WTC11 (cell line): ENCODE data around the gene EVC. TPM values are rescaled to one million over a fixed set of nuclear protein-coding genes. Genes with fewer than 3 reads are reported as not detected.

Source experiments
- ATAC-seq: fragments of 200-7000 bp; cut with Tn5 transposase; 2 replicates; pipeline ENCODE4 v1.10.0; 2021; ENCODE audit warnings: mild to moderate bottlenecking, moderate library complexity
- CTCF ChIA-PET: fragments of 300-600 bp; sonication (Branson Sonifier 250); formaldehyde crosslinking; loops from one replicate; lab custom pipeline; 2021; ENCODE audit warnings: antibody characterized with exemption; lab: Charles Lee
- POLR2A ChIA-PET: fragments of 350-600 bp; sonication (Branson Sonifier 250); formaldehyde crosslinking; loops from one replicate; lab custom pipeline; 2021; ENCODE audit warnings: antibody characterized with exemption; lab: Charles Lee
- DNase-seq: peaks from one replicate; pipeline ENCODE4 v3.0.0; 2021; ENCODE audit warnings: low spot score
- H3K27ac Mint-ChIP-seq: 2 replicates; pipeline ENCODE4 v1.8.0; 2021; ENCODE audit warnings: mixed read lengths
- H3K27me3 Mint-ChIP-seq: 2 replicates; pipeline ENCODE4 v1.8.0; 2021; ENCODE audit warnings: low read depth, mild to moderate bottlenecking, moderate library complexity, mixed read lengths
- H3K36me3 Mint-ChIP-seq: 2 replicates; pipeline ENCODE4 v1.8.0; 2021; ENCODE audit warnings: mixed read lengths
- H3K4me1 Mint-ChIP-seq: 2 replicates; pipeline ENCODE4 v1.8.0; 2022; ENCODE audit warnings: mixed read lengths
- H3K4me3 Mint-ChIP-seq: 2 replicates; pipeline ENCODE4 v1.8.0; 2021; ENCODE audit warnings: mild to moderate bottlenecking, moderate library complexity, mixed read lengths
- H3K9me3 Mint-ChIP-seq: 2 replicates; pipeline ENCODE4 v1.8.0; 2021; ENCODE audit warnings: mixed read lengths
- ATF6 ChIP-seq: sonication (generic); formaldehyde crosslinking; IDR thresholded peaks from 2 replicates; pipeline ENCODE4 v1.8.1; 2023; ENCODE audit warnings: mild to moderate bottlenecking, missing genetic modification reagents
- CDX4 ChIP-seq: fragments of 250-450 bp; sonication (Bioruptor Pico); IDR thresholded peaks from 2 replicates; pipeline ENCODE4 v1.9.0; 2021; ENCODE audit warnings: moderate library complexity, mild to moderate bottlenecking, inconsistent platforms, borderline replicate concordance
- CREM ChIP-seq: sonication (generic); formaldehyde crosslinking; IDR thresholded peaks from 2 replicates; pipeline ENCODE4 v1.8.1; 2022; ENCODE audit warnings: mild to moderate bottlenecking, missing genetic modification reagents, moderate library complexity
- CTCF ChIP-seq: fragments of 200-600 bp; IDR thresholded peaks from 2 replicates; pipeline ENCODE4 v1.8.0; 2022; ENCODE audit warnings: antibody characterized with exemption
- ESRRA ChIP-seq: sonication (generic); formaldehyde crosslinking; IDR thresholded peaks from 2 replicates; pipeline ENCODE4 v1.8.1; 2022; ENCODE audit warnings: mild to moderate bottlenecking, missing genetic modification reagents, borderline replicate concordance
- GABPB1 ChIP-seq: sonication (generic); formaldehyde crosslinking; IDR thresholded peaks from 2 replicates; pipeline ENCODE4 v1.8.1; 2023; ENCODE audit warnings: mild to moderate bottlenecking, missing genetic modification reagents
- JAZF1 ChIP-seq: fragments of 250-450 bp; sonication (Bioruptor Pico); IDR thresholded peaks from 2 replicates; pipeline ENCODE4 v1.9.0; 2021; ENCODE audit warnings: moderate library complexity, mild to moderate bottlenecking, inconsistent platforms
- KAT7 ChIP-seq: sonication (generic); formaldehyde crosslinking; IDR thresholded peaks from 2 replicates; pipeline ENCODE4 v1.8.1; 2023; ENCODE audit warnings: missing genetic modification reagents, mild to moderate bottlenecking, borderline replicate concordance
- MLX ChIP-seq: sonication (generic); formaldehyde crosslinking; IDR thresholded peaks from 2 replicates; pipeline ENCODE4 v1.8.1; 2023; ENCODE audit warnings: mild to moderate bottlenecking, missing genetic modification reagents, moderate library complexity
- NR3C1 ChIP-seq: sonication (generic); formaldehyde crosslinking; conservative IDR thresholded peaks from 2 replicates; pipeline ENCODE4 v1.8.1; 2023; ENCODE audit warnings: low read depth, mild to moderate bottlenecking, missing genetic modification reagents
- SOX15 ChIP-seq: fragments of 250-450 bp; sonication (Bioruptor Pico); IDR thresholded peaks from 2 replicates; pipeline ENCODE4 v1.9.0; 2021; ENCODE audit warnings: mild to moderate bottlenecking
- TEAD1 ChIP-seq: sonication (generic); formaldehyde crosslinking; IDR thresholded peaks from 2 replicates; pipeline ENCODE4 v1.8.0; 2022; ENCODE audit warnings: mild to moderate bottlenecking, missing genetic modification reagents
- TP53 ChIP-seq: sonication (generic); formaldehyde crosslinking; IDR thresholded peaks from 2 replicates; pipeline ENCODE4 v1.8.1; 2023; ENCODE audit warnings: mild to moderate bottlenecking, missing genetic modification reagents
- ZNF512 ChIP-seq: sonication (generic); formaldehyde crosslinking; IDR thresholded peaks from 2 replicates; pipeline ENCODE4 v1.8.1; 2022; ENCODE audit warnings: missing genetic modification reagents, borderline replicate concordance
- total RNA-seq: library from RNA; stranded (reverse); gene quantifications from 3 replicates; pipeline ENCODE4 v1.2.3, GENCODE V29; 2021
- TF ChIP-seq, protein P1 (sequence below): sonication (generic); formaldehyde crosslinking; IDR thresholded peaks from 2 replicates; pipeline ENCODE4 v1.8.0; 2022; ENCODE audit warnings: missing genetic modification reagents
- TF ChIP-seq, protein P2 (sequence below): sonication (generic); formaldehyde crosslinking; IDR thresholded peaks from 2 replicates; pipeline ENCODE4 v1.8.0; 2022; ENCODE audit warnings: mild to moderate bottlenecking, missing genetic modification reagents
- TF ChIP-seq, protein P3 (sequence below): sonication (generic); formaldehyde crosslinking; IDR thresholded peaks from 2 replicates; pipeline ENCODE4 v1.8.0; 2023; ENCODE audit warnings: mild to moderate bottlenecking, missing genetic modification reagents

EVC gene
- total RNA-seq, 1 experiment from 2014 or later, result 12.5 TPM

GRCh38 chr4:5705647-5706320 is 5.2 kb upstream of the EVC start (continued):
- TF ChIP-seq, protein P1, sequence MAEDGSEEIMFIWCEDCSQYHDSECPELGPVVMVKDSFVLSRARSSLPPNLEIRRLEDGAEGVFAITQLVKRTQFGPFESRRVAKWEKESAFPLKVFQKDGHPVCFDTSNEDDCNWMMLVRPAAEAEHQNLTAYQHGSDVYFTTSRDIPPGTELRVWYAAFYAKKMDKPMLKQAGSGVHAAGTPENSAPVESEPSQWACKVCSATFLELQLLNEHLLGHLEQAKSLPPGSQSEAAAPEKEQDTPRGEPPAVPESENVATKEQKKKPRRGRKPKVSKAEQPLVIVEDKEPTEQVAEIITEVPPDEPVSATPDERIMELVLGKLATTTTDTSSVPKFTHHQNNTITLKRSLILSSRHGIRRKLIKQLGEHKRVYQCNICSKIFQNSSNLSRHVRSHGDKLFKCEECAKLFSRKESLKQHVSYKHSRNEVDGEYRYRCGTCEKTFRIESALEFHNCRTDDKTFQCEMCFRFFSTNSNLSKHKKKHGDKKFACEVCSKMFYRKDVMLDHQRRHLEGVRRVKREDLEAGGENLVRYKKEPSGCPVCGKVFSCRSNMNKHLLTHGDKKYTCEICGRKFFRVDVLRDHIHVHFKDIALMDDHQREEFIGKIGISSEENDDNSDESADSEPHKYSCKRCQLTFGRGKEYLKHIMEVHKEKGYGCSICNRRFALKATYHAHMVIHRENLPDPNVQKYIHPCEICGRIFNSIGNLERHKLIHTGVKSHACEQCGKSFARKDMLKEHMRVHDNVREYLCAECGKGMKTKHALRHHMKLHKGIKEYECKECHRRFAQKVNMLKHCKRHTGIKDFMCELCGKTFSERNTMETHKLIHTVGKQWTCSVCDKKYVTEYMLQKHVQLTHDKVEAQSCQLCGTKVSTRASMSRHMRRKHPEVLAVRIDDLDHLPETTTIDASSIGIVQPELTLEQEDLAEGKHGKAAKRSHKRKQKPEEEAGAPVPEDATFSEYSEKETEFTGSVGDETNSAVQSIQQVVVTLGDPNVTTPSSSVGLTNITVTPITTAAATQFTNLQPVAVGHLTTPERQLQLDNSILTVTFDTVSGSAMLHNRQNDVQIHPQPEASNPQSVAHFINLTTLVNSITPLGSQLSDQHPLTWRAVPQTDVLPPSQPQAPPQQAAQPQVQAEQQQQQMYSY, result no peak
- TF ChIP-seq TP53 (CRISPR knock-in tag) (no peak), SOX15 (no peak), NR3C1 (CRISPR knock-in tag) (no peak)

DNA sequence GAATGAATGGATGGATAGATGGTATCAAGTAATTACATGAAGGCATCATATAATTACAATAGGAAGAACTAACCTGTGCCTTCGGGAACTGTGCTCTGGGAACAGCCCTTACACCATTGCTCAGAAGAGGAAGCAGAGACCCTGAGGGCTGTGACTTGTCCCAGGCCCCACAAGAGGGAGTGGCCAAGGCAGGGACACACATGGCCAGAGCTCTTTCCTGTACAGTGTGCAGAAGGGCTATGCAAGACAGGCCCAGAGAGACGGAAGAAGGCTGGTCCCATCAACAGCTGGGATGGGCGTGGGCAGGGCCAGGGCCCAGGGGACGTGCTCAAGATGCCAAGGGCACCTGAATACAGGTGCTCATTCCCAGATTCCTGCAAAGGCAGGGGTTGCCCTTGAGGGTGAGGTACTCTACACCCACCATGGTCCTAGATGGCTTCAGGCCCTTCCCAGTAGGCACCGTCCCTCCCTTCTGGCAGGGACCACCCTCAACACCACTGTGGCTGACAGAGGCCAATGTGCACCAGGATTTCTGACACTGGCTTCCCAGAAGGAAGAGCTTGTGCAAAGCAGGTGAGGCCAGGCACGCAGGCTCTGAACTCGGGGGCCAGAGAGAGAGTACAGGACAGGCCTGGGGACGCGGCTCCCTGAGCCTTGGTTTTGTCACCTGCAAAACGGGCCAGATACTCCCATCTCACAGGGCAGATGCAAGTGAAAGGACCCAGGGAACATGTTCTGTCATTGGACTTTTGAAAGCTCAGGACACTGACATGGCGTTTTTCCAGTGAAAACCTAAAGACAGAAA is 4.3 kb upstream of the EVC start:
- DNase-seq (no peak), ATAC-seq (no peak)
- peaks cover 15% of the 10 kb centered on the region for H3K4me1 Mint-ChIP-seq
- POLR2A ChIA-PET, result no interaction called here
- H3K9me3 Mint-ChIP-seq, result peaks cover 19% of the 10 kb centered on the region
- peaks cover 42% of the 10 kb centered on the region for H3K27me3 Mint-ChIP-seq
- peaks cover 26% of the 10 kb centered on the region for H3K36me3 Mint-ChIP-seq
- TF ChIP-seq CREM (CRISPR knock-in tag) (no peak), TEAD1 (CRISPR knock-in tag) (no peak), CTCF (no peak), ESRRA (CRISPR knock-in tag) (no peak)
- H3K4me3 Mint-ChIP-seq, result peak overlapping the region; percentile 66
- H3K27ac Mint-ChIP-seq, result no peak overlapping the region
- CTCF ChIA-PET, result interaction anchor here (0.5 kb wide), 1 partner anchor 648 kb away, joined by 4 read pairs; no protein-coding TSS in a partner anchor

DNA sequence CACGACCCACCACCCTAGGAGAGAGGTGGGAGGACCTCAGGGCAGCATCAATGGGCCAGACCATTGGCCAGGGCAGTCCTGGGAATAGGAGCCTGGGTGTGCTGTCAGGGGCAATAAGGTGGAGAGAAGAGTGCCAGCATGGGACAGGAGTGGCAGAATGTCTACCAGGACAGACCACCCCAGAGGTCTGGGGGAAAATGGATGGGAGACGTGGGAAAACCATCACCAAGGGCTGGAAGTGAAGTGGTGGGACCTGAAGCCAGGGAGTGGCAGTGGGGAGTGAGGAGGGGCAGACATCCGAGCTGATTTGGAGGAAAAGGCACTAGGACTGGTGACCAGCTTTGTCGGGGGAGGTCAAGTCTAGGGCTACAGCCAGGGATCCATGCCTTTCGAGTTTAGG is 3.6 kb upstream of the EVC start:
- peaks cover 48% of the 10 kb centered on the region for H3K27me3 Mint-ChIP-seq
- H3K9me3 Mint-ChIP-seq, result peaks cover 19% of the 10 kb centered on the region
- no peak for DNase-seq
- ATAC-seq, result no peak
- ChIA-PET POLR2A (no interaction called here), CTCF (interaction anchor here (0.5 to 1.0 kb wide), 3 partner anchors 17 to 649 kb away, joined by 3 to 4 read pairs (median 3); no protein-coding TSS in a partner anchor)
- H3K4me3 Mint-ChIP-seq, result peak overlapping the region; percentile 66
- H3K36me3 Mint-ChIP-seq, result peaks cover 26% of the 10 kb centered on the region
- H3K4me1 Mint-ChIP-seq, result peaks cover 19% of the 10 kb centered on the region
- H3K27ac Mint-ChIP-seq, result no peak overlapping the region
- TF ChIP-seq CDX4 (CRISPR knock-in tag) (no peak), GABPB1 (CRISPR knock-in tag) (no peak), MLX (CRISPR knock-in tag) (no peak), KAT7 (no peak), ATF6 (no peak), ZNF512 (CRISPR knock-in tag) (no peak), JAZF1 (CRISPR knock-in tag) (no peak)
- TF ChIP-seq, protein P2, sequence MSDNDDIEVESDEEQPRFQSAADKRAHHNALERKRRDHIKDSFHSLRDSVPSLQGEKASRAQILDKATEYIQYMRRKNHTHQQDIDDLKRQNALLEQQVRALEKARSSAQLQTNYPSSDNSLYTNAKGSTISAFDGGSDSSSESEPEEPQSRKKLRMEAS, result no peak
- TF ChIP-seq, protein P3, sequence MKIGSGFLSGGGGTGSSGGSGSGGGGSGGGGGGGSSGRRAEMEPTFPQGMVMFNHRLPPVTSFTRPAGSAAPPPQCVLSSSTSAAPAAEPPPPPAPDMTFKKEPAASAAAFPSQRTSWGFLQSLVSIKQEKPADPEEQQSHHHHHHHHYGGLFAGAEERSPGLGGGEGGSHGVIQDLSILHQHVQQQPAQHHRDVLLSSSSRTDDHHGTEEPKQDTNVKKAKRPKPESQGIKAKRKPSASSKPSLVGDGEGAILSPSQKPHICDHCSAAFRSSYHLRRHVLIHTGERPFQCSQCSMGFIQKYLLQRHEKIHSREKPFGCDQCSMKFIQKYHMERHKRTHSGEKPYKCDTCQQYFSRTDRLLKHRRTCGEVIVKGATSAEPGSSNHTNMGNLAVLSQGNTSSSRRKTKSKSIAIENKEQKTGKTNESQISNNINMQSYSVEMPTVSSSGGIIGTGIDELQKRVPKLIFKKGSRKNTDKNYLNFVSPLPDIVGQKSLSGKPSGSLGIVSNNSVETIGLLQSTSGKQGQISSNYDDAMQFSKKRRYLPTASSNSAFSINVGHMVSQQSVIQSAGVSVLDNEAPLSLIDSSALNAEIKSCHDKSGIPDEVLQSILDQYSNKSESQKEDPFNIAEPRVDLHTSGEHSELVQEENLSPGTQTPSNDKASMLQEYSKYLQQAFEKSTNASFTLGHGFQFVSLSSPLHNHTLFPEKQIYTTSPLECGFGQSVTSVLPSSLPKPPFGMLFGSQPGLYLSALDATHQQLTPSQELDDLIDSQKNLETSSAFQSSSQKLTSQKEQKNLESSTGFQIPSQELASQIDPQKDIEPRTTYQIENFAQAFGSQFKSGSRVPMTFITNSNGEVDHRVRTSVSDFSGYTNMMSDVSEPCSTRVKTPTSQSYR (CRISPR knock-in tag), result no peak
